ENCODE data around the gene TCF7L2. TPM values are rescaled to one million over a fixed set of nuclear protein-coding genes. Genes with fewer than 3 reads are reported as not detected.

Gene TCF7L2
- total RNA-seq, 2 donors from 2014 or later: 26.8 to 29.6 TPM

DNA sequence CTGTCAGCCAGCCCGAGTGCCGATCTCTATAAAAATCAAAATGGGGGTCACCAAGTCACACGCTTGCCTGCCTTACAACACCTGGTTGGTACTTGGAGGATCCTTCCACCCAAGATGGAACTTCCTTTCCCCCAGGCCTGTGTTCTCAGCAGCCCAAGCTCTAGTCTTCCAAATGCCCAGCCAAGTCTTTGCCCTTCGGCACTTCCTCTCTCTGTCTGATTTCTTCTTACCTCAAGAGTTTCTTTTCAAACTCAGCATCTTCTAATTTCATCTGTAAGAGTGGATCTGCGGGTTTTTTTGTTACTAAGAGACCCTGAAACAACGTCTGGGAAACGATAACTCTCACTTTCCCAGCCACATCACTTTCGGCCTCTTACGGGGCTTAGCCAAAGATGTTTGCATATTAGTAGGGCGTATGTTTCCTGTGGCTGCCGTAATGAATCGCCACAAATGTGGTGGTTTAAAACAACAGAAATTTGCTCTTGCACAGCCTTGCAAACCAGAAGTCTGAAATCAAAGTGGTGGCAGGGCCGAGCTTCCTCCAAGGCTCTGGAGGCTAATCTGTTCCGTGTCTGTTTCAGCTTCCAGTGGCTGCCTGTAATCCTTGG is 219.9 kb downstream of the TCF7L2 start:
- no peak for DNase-seq (ENCODE audit: low spot score)
- intact Hi-C loops (cut with DNase I): no loop called here

DNA sequence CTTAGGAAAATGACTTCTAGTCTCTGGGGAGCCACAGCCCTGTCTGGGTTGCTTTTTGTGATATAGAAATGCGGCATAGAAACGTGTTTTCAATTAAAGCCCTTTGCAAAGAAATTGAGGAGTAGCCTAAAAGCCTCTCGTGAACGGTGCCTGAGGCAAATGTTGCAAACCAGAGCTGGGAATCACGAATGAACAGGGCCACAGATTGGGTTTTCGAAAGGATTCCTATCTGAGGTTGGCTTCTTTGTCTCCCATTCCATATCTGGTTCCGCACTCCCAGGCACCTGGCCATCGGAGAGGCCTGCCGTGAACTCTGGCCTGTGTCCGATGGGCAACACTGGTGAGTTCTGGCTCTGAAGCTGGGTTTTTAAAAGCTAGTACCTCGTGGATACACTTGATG is 221.6 kb downstream of the TCF7L2 start:
- DNase-seq (ENCODE audit: low spot score): no peak
- intact Hi-C loops (cut with DNase I): no loop called here

DNA sequence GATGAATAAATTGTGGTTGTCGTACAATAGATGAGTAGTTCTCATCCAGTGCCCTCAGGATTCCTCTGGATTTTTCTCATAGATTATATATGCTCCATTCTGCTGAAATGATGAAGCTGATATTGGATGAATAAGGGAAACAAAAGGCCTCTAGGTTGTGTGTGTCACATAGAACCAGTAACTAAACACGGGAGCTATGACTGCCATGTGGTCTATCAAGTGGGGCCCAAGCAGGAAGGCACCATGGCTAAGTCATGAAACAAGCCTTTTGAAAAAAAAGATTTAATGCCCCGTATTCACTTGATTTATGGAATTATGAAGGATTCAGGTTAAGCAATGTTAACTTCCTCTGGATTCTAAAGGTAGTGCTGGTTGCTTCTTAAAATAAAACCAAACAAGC is 225.1 kb downstream of the TCF7L2 start:
- DNase-seq (ENCODE audit: low spot score): no peak
- intact Hi-C loops (cut with DNase I): no loop called here

DNA sequence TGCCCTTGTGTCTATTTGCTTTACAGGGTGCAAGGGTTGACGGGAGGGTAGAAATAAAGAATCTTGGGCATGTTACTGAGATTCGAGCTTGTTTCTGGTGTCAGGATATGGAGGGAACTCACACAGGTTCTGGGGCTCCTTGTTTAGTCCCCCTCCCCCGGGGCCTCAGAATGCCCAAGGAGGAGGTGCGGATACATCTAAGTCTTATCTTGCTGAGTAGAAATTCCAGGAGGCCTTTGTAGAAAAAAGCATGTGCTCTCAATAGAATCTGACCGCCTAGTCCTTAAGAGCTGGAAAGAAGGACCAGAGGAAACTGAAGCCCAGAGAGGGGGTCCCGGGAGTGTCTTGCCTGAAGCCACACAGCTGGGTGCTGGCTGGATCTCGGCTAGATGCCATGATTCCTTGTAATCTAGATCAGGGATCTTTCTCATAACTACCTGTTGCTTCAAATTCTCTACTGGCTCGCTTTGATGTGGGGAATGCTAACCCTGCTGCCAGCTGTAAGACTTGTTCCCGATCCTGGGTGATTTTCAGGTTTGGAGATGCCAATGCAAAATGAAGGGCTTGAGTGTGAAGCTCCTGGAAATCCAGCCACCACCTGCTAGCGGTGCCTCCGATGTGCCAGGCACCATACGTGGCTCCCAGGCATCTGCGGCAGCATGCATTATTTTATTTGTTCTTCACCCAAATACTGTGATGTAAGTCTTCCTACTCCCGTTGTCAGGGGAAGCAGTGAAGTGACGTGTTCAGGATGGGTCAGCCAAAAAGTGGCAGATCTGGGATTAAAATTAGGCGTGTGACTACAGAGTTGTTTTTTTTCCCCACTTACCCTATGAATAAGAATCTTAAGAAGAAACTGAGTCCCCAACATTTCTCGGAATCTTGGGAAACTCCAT is 226.0 kb downstream of the TCF7L2 start:
- intact Hi-C loops (cut with DNase I): no loop called here
- no peak for DNase-seq (ENCODE audit: low spot score)

DNA sequence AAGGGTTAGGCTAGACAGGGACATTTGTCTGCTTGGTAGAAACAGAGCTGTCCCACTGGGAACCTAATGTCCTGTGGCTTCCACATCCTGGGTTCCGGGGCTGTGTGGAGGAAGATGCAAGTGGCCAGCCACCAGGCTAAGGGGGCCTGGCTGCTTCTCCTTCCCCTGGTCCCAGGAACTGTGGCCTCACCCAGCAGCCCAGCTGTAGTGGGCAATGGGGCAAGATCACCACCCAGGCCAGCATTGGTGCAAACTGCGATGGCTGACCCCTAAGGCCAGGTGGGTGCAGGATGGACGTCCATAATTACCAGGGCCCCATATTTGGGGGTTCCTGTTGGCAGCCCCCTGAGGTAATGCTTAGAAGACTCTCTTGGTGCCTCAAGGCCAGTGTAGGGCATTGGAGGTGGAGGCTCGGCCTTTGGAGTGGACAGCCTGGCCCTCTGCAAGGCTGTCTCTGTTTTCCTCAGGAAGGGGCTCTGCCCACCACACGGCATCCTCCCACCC is 226.7 kb downstream of the TCF7L2 start:
- intact Hi-C loops (cut with DNase I): no loop called here
- no peak for DNase-seq (ENCODE audit: low spot score)

DNA sequence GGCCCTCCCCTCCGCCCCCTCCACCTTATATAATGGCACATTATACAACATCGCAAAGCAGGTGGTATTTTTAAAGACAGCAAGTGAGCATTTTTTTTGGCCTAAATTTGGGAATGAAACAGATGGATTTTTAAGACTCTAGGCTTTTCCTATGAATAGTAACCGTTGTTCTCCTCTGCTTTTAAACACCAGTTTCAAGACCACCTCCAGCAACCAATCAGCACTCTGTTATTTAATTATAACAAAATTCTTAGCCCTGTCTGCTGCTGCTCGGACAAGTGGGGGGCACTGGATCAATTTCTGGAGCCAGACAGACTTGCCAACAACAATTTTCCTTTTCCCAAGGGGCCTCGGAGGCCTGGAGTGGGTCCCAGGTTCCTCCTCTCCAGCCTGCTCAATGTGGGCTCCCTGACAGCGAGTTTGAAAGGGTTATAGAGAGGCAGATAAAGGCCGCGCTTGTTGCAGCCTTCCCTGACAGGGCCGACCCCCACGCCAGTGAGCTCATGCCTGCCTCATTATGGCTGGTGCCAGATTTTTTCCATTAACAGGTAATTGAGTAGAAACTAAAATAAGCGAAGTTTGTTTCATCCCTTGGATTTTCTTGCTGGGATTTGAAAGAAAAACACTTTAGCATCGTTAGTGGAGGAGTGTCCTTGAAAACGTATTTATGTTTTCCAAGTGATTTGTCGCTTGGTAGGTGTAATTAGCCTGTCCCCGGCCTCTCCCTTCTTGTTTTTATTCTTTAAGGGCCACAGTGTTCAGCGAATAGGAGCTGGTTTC is 227.3 kb downstream of the TCF7L2 start:
- no peak for DNase-seq (ENCODE audit: low spot score)
- intact Hi-C loops (cut with DNase I): no loop called here

DNA sequence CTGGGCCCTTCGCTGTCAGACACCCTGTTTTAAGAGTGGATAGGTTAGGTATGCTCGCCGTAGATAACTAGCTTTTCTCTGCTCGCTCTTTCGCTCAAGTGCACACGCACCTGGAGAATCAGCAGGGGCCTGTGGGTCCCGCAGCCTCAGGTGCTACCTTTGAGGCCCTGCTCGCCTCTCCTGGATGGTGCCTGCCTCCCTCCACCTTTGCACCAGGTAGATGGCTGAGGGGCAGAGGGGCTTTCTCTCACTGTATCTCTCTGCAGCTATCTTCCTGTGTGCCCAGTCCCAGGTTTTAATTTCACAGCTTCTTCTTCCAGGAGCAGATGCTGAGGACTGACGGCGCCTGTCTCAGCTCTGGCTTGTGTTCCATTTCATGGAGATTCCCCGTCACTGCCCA is 227.9 kb downstream of the TCF7L2 start:
- DNase-seq (ENCODE audit: low spot score): no peak
- intact Hi-C loops (cut with DNase I): no loop called here

DNA sequence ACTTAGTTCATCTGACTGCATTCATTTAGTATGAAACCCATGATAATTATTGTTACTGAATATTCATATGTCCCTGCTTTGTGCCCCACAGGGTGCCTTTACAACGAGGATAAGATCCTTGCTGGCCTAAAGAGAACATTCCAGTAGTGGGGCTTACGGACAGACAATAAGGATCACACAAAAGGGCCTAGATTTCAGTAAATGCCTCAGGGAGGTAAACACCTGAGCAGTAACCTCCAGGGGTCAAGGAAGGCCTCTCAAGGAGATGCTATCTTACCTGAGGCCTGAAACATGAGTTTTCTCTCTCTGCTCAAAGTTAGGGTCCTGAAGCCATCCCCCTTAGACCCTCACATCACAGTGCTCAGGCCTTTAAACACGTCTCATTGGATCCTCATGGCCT is 228.7 kb downstream of the TCF7L2 start:
- no peak for DNase-seq (ENCODE audit: low spot score)
- intact Hi-C loops (cut with DNase I): no loop called here

DNA sequence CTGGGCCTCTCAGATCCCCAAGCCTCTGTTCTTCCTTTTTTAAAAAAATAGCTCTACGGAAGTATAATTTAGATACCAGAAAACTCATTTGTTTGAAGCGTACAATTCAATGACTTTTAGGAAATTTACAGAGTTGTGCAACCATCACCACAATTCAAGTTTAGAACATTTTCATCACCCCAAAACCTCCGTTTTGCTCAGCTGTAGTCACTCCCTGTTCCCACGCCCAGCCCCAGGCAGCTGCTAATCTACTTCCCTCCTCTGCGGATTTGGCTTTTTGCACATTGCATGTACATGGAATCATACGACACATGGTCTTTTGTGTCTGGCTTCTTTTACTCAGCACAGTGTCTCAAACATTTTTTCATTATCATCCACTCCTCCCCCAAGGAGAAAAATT is 229.2 kb downstream of the TCF7L2 start:
- DNase-seq (ENCODE audit: low spot score): no peak
- intact Hi-C loops (cut with DNase I): no loop called here

DNA sequence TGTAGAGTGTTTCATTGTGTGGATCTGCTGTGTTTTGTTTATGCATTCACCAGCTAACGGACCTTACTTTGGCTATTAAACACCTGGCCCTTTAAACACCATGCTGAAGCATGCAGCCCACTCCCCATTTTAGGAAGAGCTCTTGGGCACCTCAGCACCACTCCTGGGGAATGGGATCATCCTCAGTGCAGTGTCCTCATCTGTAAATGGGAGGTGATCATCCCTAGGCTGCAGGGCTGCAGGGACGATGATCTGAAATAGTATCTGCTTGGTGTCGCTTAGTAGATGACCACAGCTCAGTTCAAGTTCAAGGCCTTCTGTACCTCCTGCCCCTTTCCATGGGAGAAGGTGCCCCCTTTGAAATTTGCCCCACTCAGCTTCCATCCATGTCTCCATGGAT is 229.9 kb downstream of the TCF7L2 start:
- DNase-seq (ENCODE audit: low spot score): no peak
- intact Hi-C loops (cut with DNase I): no loop called here

DNA sequence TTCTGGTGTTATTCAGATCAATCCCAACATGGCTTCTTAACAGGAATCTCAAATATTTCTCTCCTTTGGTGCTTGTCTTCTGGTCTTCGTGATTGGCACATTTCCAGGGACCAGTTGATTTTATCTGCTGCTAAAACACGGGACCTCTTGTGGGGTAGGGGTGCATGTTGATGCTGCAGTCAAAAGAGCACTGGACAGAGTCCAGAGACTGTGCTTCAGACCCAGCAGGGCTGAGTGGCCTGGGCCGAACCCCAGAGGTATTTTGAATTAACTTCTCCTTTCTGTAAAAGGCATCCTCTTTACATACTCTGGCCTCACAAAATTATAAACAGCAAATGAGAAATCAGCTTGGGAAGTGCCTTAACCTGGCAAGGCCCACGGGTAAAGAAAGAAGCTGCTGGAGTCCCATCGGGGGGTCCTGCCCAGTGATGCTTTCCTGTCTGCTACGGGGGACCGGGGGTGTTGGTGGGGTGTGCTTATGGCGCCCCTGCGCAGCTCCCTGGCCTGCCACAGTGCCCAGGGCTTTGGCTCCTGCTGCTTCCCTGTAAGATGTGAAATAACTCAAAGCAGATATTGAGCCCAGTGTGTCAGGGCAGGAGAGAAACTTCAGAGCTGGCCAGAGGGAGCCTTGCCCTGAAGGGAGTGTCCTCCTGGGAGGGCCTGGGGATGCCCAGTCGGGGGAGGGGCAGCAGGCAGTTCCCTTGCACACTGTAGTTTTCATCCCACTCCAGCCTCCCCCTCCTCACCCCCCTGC is 230.5 kb downstream of the TCF7L2 start:
- DNase-seq (ENCODE audit: low spot score): no peak
- intact Hi-C loops (cut with DNase I): no loop called here

DNA sequence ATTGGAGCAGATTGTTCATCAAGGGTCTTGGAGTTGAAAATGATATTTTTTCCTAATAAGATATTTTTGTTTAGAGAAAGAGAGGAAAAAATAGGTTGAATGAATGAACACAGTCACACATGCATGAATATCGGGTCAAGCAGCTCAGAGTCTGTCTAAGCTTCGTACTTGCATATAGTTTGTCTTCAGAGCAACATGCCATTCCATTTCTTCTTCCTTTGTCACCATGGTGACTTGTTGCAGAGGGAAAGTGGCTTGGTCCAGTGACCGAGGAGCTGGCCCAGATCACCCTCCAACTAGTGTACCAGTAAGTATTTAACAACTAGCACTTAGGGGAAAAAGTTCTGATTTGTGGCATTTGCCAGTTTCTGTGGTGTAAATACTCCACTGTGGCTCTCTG is 232.1 kb downstream of the TCF7L2 start:
- DNase-seq (ENCODE audit: low spot score): no peak

DNA sequence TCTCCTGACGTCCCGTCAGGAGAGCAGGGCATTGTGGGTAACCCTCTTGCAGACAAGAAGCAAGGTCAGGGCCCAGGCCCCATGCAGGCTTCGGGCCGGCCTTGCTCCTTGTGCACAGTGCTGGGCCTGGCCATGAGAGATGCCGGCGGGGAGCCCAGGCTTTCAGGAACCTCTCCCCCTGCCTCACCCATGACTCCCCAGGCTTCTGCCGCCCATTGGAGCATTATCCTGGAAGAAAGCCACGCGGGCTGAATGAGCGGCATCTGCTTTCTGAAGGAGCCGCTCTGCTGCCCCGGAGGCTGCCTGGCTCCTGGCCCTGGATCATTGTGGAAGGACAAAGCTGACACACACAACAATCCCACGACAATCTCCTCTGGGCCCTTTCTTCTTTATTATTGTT is 233.5 kb downstream of the TCF7L2 start:
- intact Hi-C loops (cut with DNase I): no loop called here
- no peak for DNase-seq (ENCODE audit: low spot score)

More for the DNA sequence above, 232.1 kb downstream of the TCF7L2 start:
- intact Hi-C loops (cut with DNase I): no loop called here

DNA sequence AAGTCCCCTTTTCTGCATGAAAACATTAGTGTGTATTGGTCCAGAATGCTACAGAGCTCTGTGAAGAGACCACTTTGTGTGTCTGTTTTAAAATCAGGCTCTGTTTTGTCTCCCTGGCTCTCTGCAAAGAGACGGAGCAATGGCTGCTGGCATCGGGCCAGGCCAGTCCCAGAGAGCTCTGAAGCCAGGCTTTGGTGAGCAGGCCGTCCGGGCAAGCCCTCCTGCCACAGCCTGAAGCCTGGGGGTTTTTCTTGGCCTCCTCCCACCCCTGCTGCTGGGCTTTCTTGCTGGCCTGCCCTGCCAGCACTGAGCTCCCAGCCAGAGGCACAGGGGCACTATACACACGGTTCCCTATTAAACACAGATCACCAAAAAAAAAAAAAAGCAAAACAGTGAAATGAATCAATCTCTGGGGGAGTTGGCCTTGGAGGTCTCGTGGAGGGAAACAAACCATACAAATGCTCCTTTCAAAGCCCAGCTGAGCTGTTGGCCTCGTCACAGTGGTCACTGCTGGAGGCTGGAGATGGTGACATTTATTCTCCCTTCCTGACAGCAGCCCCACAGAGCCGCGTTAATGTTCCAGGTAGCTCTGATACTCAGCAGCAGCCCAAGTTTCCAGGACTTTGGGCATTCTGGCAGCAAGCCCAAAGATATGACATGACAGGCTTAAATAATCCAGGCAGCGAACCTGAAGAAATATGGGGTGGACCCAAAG is 237.2 kb downstream of the TCF7L2 start:
- intact Hi-C loops (cut with DNase I): no loop called here
- no peak for DNase-seq (ENCODE audit: low spot score)

DNA sequence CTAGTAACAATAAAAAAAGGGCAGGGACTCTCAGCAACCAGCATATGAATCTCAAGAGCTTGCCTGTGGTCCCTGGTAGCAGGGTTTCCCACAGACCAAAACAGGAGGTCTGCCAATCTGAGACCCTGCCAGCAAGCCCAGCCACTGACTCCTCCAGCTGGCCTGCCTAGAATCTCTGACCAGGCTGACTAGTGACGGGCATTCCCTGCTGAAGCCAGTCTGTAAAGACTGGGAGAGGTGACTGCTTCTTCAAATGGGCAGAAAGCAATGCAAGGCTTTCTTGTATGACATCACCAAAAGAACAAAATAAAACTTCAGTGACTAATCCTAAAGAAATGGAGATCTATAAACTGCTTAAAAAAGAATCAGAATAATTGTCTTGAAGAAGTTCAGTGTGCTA is 249.4 kb downstream of the TCF7L2 start:
- no peak for DNase-seq (ENCODE audit: low spot score)
- intact Hi-C loops (cut with DNase I): no loop called here

DNA sequence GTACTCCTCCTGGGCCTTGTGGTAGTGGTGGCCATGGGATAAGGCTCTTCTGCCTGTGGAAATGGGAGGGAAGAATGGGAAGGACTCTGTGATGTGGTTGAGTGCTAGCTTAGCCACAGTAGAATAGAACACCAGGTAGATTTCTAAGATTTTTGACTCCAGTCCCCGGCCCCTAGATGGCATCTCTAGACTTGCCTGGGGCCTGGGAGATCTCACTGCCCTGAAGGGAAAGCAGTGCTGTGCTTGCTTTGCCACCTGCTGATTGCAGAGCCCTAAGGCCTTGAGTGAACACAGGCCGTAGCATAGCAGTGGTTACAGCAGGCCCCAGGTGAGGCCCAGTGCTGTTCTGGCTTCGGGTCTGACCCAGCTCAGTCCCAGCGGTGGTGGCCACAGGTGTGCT is 252.0 kb downstream of the TCF7L2 start:
- intact Hi-C loops (cut with DNase I): no loop called here
- no peak for DNase-seq (ENCODE audit: low spot score)

DNA sequence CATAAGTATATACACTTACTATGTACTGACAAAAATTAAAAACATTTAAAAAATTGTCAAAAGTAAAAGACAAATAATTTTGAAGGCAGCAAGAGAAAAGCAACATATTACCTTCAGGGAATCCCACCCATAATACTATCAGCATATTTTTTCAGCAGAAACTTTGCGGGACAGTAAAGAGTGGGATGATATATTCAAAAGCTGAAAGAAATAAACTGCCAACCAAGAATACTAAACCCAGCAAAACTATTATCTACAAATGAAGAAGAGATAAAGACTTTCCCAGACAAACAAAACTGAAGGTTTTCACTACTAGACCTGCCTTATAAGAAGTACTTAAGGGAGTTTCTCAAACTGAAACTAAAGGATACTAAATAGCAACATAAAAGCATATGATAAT is 257.9 kb downstream of the TCF7L2 start:
- intact Hi-C loops (cut with DNase I): no loop called here
- DNase-seq (ENCODE audit: low spot score): no peak

DNA sequence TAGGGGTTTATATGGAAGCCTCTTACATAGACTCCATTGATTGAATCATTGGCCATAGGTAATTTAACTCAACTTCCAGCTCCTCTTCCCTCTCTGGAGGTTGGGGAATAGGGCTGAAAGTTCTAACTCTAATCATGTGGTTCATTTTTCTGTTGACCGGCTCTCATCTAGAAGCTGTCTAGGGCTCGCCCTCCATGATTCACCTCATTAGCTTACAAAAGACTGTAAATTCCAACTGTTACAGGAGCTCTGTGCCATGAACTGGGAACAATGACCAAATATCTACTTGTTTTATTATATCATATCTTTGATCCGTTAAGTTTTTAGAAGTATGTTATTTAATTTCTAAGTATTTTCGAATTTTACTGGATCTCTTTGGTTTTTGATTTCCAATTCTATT is 263.0 kb downstream of the TCF7L2 start:
- intact Hi-C loops (cut with DNase I): no loop called here

DNA sequence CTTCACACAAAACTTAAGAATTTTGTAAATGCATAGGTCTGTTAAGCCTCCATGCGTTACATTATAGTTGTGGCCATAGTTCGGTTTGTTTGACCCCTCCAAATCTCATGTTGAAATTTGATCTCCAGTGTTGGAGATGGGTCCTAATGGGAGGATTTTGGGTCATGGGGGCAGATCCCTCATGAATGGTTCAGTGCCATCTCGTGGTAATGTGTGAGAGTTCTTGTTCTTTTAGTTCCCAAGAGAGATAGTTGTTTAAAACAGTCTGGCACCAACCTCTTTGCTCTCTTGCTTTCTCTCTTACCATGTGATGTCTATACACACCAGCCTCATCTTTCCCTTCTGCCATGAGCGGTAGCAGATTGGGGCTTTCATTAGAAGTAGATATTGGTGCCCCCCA is 264.3 kb downstream of the TCF7L2 start:
- intact Hi-C loops (cut with DNase I): no loop called here
- no peak for DNase-seq (ENCODE audit: low spot score)

More for the DNA sequence above, 263.0 kb downstream of the TCF7L2 start:
- no peak for DNase-seq (ENCODE audit: low spot score)

All from posterior vena cava (tissue), 2 donors.